Measurements from ENCODE around the gene IPO9.

DNA sequence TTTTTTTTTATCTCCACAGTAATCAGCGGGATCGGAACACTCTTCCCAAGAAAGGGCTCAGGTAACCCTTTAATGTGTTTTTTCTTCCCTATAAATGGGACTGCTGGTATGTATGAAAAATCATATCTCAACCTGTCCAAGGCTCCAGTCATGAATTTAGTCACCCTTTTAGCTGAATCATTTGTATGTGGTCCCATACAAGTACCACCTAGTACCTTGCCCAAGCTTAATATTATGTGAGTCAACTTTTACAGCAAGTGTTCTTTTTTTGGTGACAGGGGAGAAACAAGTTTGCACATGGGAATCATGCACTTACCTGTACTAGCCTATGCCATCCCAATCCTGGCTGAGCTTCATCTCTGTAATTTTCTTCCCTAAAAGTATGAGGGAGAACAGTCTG, 43.7 kb upstream of the IPO9 start:
- TF ChIP-seq CTCF (IDR thresholded peaks at IDR 0.05 in 2 of 3, conservative IDR thresholded peaks at IDR 0.05 in 1 of 3; ENCODE audit: borderline replicate concordance in 1 of 3, insufficient read depth in 1 of 3, low read depth in 2 of 3, low read length in 2 of 3) (no peak), YY1 (IDR thresholded peaks at IDR 0.05; ENCODE audit: extremely low read depth, insufficient replicate concordance, low read depth, low read length) (no peak), SP1 (IDR thresholded peaks at IDR 0.05; ENCODE audit: low read depth) (no peak), ATF3 (IDR thresholded peaks at IDR 0.05) (no peak), POLR2A (IDR thresholded peaks at IDR 0.05; ENCODE audit: borderline replicate concordance, extremely low read depth, insufficient read depth, insufficient read length) (no peak), CEBPB (IDR thresholded peaks at IDR 0.05; ENCODE audit: low read depth) (no peak), REST (IDR thresholded peaks at IDR 0.05; ENCODE audit: low read depth) (no peak), EGR1 (IDR thresholded peaks at IDR 0.05; ENCODE audit: low read depth) (no peak), ELF1 (IDR thresholded peaks at IDR 0.05; ENCODE audit: borderline replicate concordance, low read depth) (no peak), JUND (IDR thresholded peaks at IDR 0.05) (no peak), EZH2phosphoT487 (IDR thresholded peaks at IDR 0.05; ENCODE audit: borderline replicate concordance) (no peak)
- TF ChIP-seq, protein P1, sequence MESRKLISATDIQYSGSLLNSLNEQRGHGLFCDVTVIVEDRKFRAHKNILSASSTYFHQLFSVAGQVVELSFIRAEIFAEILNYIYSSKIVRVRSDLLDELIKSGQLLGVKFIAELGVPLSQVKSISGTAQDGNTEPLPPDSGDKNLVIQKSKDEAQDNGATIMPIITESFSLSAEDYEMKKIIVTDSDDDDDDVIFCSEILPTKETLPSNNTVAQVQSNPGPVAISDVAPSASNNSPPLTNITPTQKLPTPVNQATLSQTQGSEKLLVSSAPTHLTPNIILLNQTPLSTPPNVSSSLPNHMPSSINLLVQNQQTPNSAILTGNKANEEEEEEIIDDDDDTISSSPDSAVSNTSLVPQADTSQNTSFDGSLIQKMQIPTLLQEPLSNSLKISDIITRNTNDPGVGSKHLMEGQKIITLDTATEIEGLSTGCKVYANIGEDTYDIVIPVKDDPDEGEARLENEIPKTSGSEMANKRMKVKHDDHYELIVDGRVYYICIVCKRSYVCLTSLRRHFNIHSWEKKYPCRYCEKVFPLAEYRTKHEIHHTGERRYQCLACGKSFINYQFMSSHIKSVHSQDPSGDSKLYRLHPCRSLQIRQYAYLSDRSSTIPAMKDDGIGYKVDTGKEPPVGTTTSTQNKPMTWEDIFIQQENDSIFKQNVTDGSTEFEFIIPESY (IDR thresholded peaks at IDR 0.05; ENCODE audit: extremely low read depth, insufficient replicate concordance, low read length): no peak
- TF ChIP-seq, protein P2, sequence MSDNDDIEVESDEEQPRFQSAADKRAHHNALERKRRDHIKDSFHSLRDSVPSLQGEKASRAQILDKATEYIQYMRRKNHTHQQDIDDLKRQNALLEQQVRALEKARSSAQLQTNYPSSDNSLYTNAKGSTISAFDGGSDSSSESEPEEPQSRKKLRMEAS (IDR thresholded peaks at IDR 0.05): no peak
